Effector CD4-positive, alpha-beta T cell (primary cell): ENCODE measurements around the gene HES1.
A peak's percentile ranks its signal among the peaks of the same experiment; 100 is the strongest.

Experiments
- DNase-seq: peaks from one replicate; pipeline ENCODE4 v3.0.0-alpha.2; 2020

Gene HES1

GRCh38 chr3:194102436-194102835, 33.5 kb upstream of the HES1 start:
- DNase-seq: no peak

GRCh38 chr3:194103505-194103904, 32.4 kb upstream of the HES1 start:
- DNase-seq: peak; percentile 10

GRCh38 chr3:194103983-194104751, 31.8 kb upstream of the HES1 start:
- no peak for DNase-seq

- DNase-seq: no peak
Measured at GRCh38 chr3:194105292-194105691, 30.7 kb upstream of the HES1 start.

- no peak for DNase-seq
Measured at GRCh38 chr3:194107107-194107506, 28.8 kb upstream of the HES1 start.

- DNase-seq: no peak
Measured at GRCh38 chr3:194109192-194109863, 26.6 kb upstream of the HES1 start.

GRCh38 chr3:194110483-194110882, 25.5 kb upstream of the HES1 start:
- DNase-seq: no peak

GRCh38 chr3:194111336-194111735, 24.6 kb upstream of the HES1 start:
- DNase-seq: no peak

- no peak for DNase-seq
Measured at GRCh38 chr3:194112120-194113106, 23.5 kb upstream of the HES1 start.

- no peak for DNase-seq
Measured at GRCh38 chr3:194114123-194114522, 21.8 kb upstream of the HES1 start.

- DNase-seq: no peak
Measured at GRCh38 chr3:194117104-194117845, 18.7 kb upstream of the HES1 start.

- no peak for DNase-seq
Measured at GRCh38 chr3:194118920-194119319, 17.0 kb upstream of the HES1 start.

GRCh38 chr3:194119831-194120590, 15.9 kb upstream of the HES1 start:
- no peak for DNase-seq

- no peak for DNase-seq
Measured at GRCh38 chr3:194120789-194121770, 14.9 kb upstream of the HES1 start.

- no peak for DNase-seq
Measured at GRCh38 chr3:194121891-194122631, 13.9 kb upstream of the HES1 start.

GRCh38 chr3:194123726-194124125, 12.2 kb upstream of the HES1 start:
- DNase-seq: no peak

GRCh38 chr3:194124193-194124592, 11.8 kb upstream of the HES1 start:
- DNase-seq: no peak

GRCh38 chr3:194125442-194125841, 10.5 kb upstream of the HES1 start:
- DNase-seq: no peak

GRCh38 chr3:194126790-194127189, 9.2 kb upstream of the HES1 start:
- DNase-seq: no peak
